NT2/D1 (cell line): ENCODE measurements around the gene C8G.

Experiments used
- YY1 ChIP-seq: IDR thresholded peaks from 2 replicates; pipeline ENCODE4 v1.6.1; 2011; ENCODE audit not compliant: insufficient read length, insufficient read depth
- ZNF274 ChIP-seq: IDR thresholded peaks from 2 replicates; pipeline ENCODE4 v1.6.1; 2011; ENCODE audit warnings: mild to moderate bottlenecking, low read depth, low read length

DNA sequence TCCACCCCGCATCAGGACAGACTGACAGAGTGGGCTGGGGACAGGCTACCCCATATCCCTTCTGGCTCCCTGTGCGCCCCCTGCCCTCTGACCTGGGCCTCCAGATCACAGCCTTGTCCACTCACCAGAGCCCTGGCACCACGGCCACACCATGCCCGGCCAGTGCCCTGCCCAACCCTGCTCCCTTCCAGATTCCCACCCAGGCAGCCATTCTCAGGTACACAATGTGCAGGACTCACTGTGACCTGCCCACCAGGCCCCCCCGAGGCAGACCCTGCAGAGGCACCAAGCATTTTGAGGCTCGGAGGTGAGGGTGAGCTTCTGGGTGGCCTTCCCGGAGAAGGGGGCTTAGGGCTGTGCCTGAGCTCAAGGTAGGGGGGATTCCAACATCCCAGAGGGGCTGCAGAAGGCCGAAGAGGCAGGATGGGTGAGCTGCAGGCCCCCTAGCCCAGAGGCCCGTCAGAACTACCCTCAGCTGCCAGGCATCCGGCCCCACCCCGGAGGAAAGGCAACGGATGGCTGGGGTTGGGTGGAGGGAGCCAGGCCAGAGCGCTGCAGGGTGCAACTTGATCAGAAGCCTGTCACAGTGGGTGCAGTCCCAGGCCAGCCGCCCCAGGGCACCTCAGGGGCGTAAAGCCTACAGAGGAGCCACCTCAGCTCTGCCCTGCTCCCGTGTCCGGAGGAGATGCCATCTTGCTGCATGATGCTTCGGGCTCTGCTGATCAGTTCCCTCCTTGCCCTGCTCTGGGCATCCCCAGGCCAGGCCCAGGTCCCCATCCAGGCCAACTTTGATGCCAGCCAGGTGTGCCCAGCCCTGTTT lies 37.4 kb downstream of the C8G start, which contains the start of gene LCNL1:
- no peak for TF ChIP-seq ZNF274
- no peak for TF ChIP-seq YY1
